CD14-positive monocyte (primary cell): ENCODE data around the gene P2RY1. TPM values are rescaled to one million over a fixed set of nuclear protein-coding genes. Genes with fewer than 3 reads are reported as not detected.

Source experiments
- DNase-seq, 3 donors: peaks; one replicate each; pipeline ENCODE4 v3.0.0-alpha.2; 2011 to 2022
- H2AFZ ChIP-seq: 2 replicates; pipeline ENCODE4 v1.6.0; 2012; ENCODE audit warnings: mild to moderate bottlenecking, low read depth, low read length, inconsistent platforms; ENCODE audit not compliant: insufficient read depth, poor library complexity, severe bottlenecking
- H3K27ac ChIP-seq, 2 donors: 1 replicate in 1 of 2; 2 replicates in 1 of 2; pipeline ENCODE4 v1.5.1; 2012 to 2013; ENCODE audit warnings: low read length in 2 of 2, control low read depth in 1 of 2, inconsistent platforms in 1 of 2, low read depth in 1 of 2, mild to moderate bottlenecking in 1 of 2
- H3K27me3 ChIP-seq, 2 donors: one replicate each; pipeline versions ENCODE4 v1.6.0 to v1.6.1; 2011 to 2013; ENCODE audit warnings: low read length in 2 of 2; ENCODE audit not compliant: control insufficient read depth in 2 of 2, insufficient read depth in 2 of 2
- H3K36me3 ChIP-seq, 2 donors: replicated peaks in 1 of 2; 1 replicate in 1 of 2; 2 replicates in 1 of 2; pipeline versions ENCODE4 v1.5.1 to v1.6.1; 2012 to 2013; ENCODE audit warnings: low read length in 2 of 2, control low read depth in 1 of 2, inconsistent platforms in 1 of 2, mild to moderate bottlenecking in 1 of 2; ENCODE audit not compliant: insufficient read depth in 2 of 2, control insufficient read depth in 1 of 2
- H3K4me1 ChIP-seq, 2 donors: 1 replicate in 1 of 2; 2 replicates in 1 of 2; pipeline versions ENCODE4 v1.5.1 to v1.6.1; 2012 to 2013; ENCODE audit warnings: low read length in 2 of 2, control low read depth in 1 of 2, inconsistent platforms in 1 of 2, mild to moderate bottlenecking in 1 of 2, moderate library complexity in 1 of 2; ENCODE audit not compliant: insufficient read depth in 2 of 2, control insufficient read depth in 1 of 2
- H3K4me2 ChIP-seq: replicated peaks from 2 replicates; pipeline ENCODE3; 2012; ENCODE audit warnings: low read length, moderate library complexity, mild to moderate bottlenecking; ENCODE audit not compliant: poor library complexity, severe bottlenecking; ENCODE audit errors: extremely low read depth
- H3K4me3 ChIP-seq, 3 experiments: fragments of 200-600 bp in 1 of 3; sonication (generic) in 1 of 3; replicated peaks in 1 of 3; 1 replicate in 2 of 3; 2 replicates in 1 of 3; pipeline ENCODE4 v1.5.1; 2011 to 2013; ENCODE audit warnings: low read length in 3 of 3, mild to moderate bottlenecking in 3 of 3, control low read depth in 2 of 3, low read depth in 2 of 3, inconsistent platforms in 1 of 3, moderate library complexity in 1 of 3
- H3K79me2 ChIP-seq: 2 replicates; pipeline ENCODE4 v1.6.0; 2012; ENCODE audit warnings: mild to moderate bottlenecking, control low read depth, inconsistent platforms, low read length, moderate library complexity; ENCODE audit not compliant: insufficient read depth
- H3K9ac ChIP-seq: 2 replicates; pipeline ENCODE4 v1.6.0; 2017; ENCODE audit warnings: low read length, mild to moderate bottlenecking; ENCODE audit not compliant: insufficient read depth, poor library complexity, severe bottlenecking
- H3K9me3 ChIP-seq, 2 donors: replicated peaks in 1 of 2; 1 replicate in 1 of 2; 2 replicates in 1 of 2; pipeline versions ENCODE4 v1.5.1 to v1.6.1; 2012 to 2013; ENCODE audit warnings: low read length in 2 of 2, control low read depth in 1 of 2; ENCODE audit not compliant: control insufficient read depth in 1 of 2, insufficient read depth in 1 of 2
- H4K20me1 ChIP-seq: 2 replicates; pipeline ENCODE4 v1.6.0; 2012; ENCODE audit warnings: mild to moderate bottlenecking, low read length, control low read depth, moderate library complexity; ENCODE audit not compliant: insufficient read depth
- H3K27ac Mint-ChIP-seq, 7 donors: one replicate each; pipeline ENCODE4 v1.8.0; 2020; ENCODE audit warnings: mild to moderate bottlenecking in 7 of 7, mixed read lengths in 7 of 7, moderate library complexity in 6 of 7, inconsistent platforms in 2 of 7
- H3K27me3 Mint-ChIP-seq, 3 donors: one replicate each; pipeline ENCODE4 v1.8.0; 2021 to 2022; ENCODE audit warnings: low read depth in 3 of 3, mild to moderate bottlenecking in 3 of 3, mixed read lengths in 3 of 3, moderate library complexity in 3 of 3, inconsistent platforms in 1 of 3
- H3K36me3 Mint-ChIP-seq, 2 donors: one replicate each; pipeline ENCODE4 v1.8.0; 2020; ENCODE audit warnings: mixed read lengths in 2 of 2, inconsistent platforms in 1 of 2, mild to moderate bottlenecking in 1 of 2
- H3K4me1 Mint-ChIP-seq: one replicate; pipeline ENCODE4 v1.8.0; 2020; ENCODE audit warnings: mild to moderate bottlenecking, mixed read lengths
- H3K4me3 Mint-ChIP-seq, 2 donors: one replicate each; pipeline ENCODE4 v1.8.0; 2020; ENCODE audit warnings: mild to moderate bottlenecking in 2 of 2, mixed read lengths in 2 of 2, moderate library complexity in 1 of 2
- H3K9me3 Mint-ChIP-seq, 7 donors: one replicate each; pipeline ENCODE4 v1.8.0; 2020 to 2022; ENCODE audit warnings: mixed read lengths in 7 of 7, mild to moderate bottlenecking in 6 of 7, moderate library complexity in 6 of 7, inconsistent platforms in 2 of 7
- WGBS: methylation state at CpG from one replicate; pipeline ENCODE4 v1.1.5; 2013; ENCODE audit warnings: missing lambda C conversion rate; ENCODE audit not compliant: insufficient coverage; 5-methylcytosine and 5-hydroxymethylcytosine counted together
- intact Hi-C, 2 donors: fragments of 100-400 bp; cut with micrococcal nuclease; formaldehyde crosslinking; loops; one replicate each; pipeline versions ENCODE4 v1.15.0 to v1.15.1; 2023
- polyA plus RNA-seq, 3 donors: library from polyadenylated mRNA; depleted of rRNA in 1 of 3; unstranded in 2 of 3; stranded (reverse) in 1 of 3; fragments of 300-500 nt in 2 of 3; fragments of >200 nt in 1 of 3; fragmentation: Illumina TruSeq in 2 of 3; gene quantifications; 1 replicate in 2 of 3; 2 replicates in 1 of 3; pipeline ENCODE4 v1.2.3, GENCODE V29; 2012 to 2021
- TF ChIP-seq, protein P1 (sequence below): fragments of 200-600 bp; IDR thresholded peaks from one replicate; pipeline ENCODE4 v1.8.0; 2022; ENCODE audit warnings: antibody characterized with exemption, mild to moderate bottlenecking

P2RY1 gene
- polyA plus RNA-seq, 3 donors, result 0.16 to 0.97 TPM; not detected in 1

DNA sequence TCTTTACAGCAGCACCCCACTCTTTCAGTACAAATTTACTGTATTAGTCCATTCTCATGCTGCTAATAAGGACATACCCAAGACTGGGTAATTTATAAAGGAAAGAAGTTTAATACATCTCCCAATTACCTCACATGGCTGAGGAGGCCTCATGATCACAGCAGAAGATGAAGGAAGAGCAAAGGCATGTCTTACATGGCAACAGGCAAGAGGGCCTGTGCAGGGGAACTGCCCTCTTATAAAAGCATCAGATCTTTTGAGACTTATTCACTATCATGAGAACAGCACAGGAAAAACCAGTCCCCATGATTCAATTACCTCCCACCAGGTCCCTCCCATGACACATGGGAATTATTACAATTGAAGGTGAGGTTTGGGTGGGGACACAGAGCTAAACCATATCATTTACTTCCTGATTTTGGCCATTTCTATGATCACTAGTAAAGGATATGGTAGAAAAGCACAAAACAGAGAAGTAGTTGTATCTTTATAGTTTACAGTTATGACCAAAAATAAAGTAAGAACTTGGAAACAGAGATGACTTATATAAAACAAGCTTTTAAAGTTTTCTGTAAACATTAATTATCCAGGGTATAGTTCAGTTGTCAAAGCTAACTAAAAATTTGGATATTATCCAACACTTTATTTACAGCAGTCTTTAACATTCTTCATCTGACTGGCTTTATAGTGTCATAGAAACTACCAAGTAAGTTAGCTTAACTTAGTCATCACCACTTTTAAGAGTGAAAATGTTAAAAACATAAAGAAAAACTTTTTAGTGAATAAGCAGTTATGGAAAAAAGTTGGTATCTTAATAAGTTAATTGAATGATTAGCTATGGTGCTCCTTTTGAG, 40.2 kb downstream of the P2RY1 start:
- peaks cover 8 to 12% of the 10 kb centered on the region in 2 donors for H3K9me3 ChIP-seq
- Mint-ChIP-seq H3K27ac (peak overlapping the region in 1 of 7 donors; percentile 78), H3K4me3 (no peak overlapping the region), H3K9me3 (peaks cover 7 to 24% (median 11%) of the 10 kb centered on the region in 7 donors), H3K36me3 (no peaks in the 10 kb centered on the region), H3K27me3 (no peaks in the 10 kb centered on the region), H3K4me1 (peaks cover 6% of the 10 kb centered on the region)
- no peaks in the 10 kb centered on the region for H3K36me3 ChIP-seq
- H3K79me2 ChIP-seq, result no peaks in the 10 kb centered on the region
- H3K27me3 ChIP-seq, result no peaks in the 10 kb centered on the region
- H3K4me2 ChIP-seq, result no peak overlapping the region
- H4K20me1 ChIP-seq, result no peaks in the 10 kb centered on the region
- no peak for DNase-seq
- no peak overlapping the region for H3K27ac ChIP-seq
- TF ChIP-seq, protein P1, sequence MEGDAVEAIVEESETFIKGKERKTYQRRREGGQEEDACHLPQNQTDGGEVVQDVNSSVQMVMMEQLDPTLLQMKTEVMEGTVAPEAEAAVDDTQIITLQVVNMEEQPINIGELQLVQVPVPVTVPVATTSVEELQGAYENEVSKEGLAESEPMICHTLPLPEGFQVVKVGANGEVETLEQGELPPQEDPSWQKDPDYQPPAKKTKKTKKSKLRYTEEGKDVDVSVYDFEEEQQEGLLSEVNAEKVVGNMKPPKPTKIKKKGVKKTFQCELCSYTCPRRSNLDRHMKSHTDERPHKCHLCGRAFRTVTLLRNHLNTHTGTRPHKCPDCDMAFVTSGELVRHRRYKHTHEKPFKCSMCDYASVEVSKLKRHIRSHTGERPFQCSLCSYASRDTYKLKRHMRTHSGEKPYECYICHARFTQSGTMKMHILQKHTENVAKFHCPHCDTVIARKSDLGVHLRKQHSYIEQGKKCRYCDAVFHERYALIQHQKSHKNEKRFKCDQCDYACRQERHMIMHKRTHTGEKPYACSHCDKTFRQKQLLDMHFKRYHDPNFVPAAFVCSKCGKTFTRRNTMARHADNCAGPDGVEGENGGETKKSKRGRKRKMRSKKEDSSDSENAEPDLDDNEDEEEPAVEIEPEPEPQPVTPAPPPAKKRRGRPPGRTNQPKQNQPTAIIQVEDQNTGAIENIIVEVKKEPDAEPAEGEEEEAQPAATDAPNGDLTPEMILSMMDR, result no peak
- H3K4me3 ChIP-seq, result no peak overlapping the region
- intact Hi-C loops, result no loop called here
- no peak overlapping the region for H3K9ac ChIP-seq
- peaks cover 3 to 6% of the 10 kb centered on the region in 2 donors for H3K4me1 ChIP-seq
- no peak overlapping the region for H2AFZ ChIP-seq

DNA sequence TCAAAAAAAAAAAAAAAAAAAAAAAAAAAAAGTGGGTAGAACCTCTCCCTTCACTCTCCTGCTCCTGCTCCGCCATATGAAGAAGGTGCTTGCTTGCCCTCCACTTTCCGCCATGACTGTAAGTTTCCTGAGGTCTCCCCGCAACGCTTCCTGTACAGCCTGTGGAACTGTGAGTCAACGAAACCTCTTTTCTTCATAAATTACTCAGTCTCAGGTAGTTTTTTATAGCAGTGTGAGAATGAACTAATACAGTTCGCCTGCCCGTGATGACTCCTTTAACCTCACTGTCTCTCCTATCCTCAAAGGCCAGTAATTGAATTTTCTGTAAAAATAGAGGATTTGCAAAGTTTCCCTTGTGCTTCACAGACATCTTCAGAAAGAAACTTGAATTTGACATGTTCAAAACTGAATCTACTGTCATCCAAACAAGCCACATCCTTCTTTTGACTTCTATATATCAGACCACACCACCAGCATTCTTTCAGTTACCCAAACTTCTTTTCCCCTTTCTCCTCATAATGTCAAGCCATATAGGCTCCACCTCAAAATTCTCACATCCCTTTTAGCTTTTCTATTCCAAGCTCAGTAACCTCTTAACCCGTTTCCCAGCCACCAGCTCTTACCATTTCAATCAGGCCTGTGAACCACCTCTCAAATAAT, 44.3 kb downstream of the P2RY1 start:
- Histone ChIP-seq H3K27me3 (no peaks in the 10 kb centered on the region), H3K4me1 (no peaks in the 10 kb centered on the region), H4K20me1 (no peaks in the 10 kb centered on the region), H2AFZ (no peak overlapping the region), H3K27ac (no peak overlapping the region), H3K79me2 (no peaks in the 10 kb centered on the region), H3K36me3 (no peaks in the 10 kb centered on the region), H3K9me3 (peaks cover 0 to 4% of the 10 kb centered on the region in 2 donors), H3K4me2 (no peak overlapping the region), H3K9ac (no peak overlapping the region), H3K4me3 (no peak overlapping the region)
- Mint-ChIP-seq H3K9me3 (peaks cover 2 to 15% (median 7%) of the 10 kb centered on the region in 7 donors), H3K4me3 (no peak overlapping the region), H3K27me3 (no peaks in the 10 kb centered on the region), H3K4me1 (no peaks in the 10 kb centered on the region), H3K36me3 (no peaks in the 10 kb centered on the region), H3K27ac (no peak overlapping the region)
- TF ChIP-seq, protein P1, result no peak
- no peak for DNase-seq
- WGBS, result 79% methylated on average over 3 of the region's 8 CpGs
- intact Hi-C loops, result no loop called here
